Neural cell (in vitro differentiated cells): ENCODE measurements around the gene OR10J1.
"Not testable (repeated sequence)": the region's sequence is repeated elsewhere in the genome, so short reads cannot be mapped to it uniquely, and the experiment has no call there.

ENCODE experiments used
- CTCF ChIP-seq: fragments of 450-650 bp; IDR thresholded peaks from 2 replicates; pipeline ENCODE4 v1.5.1; 2014; ENCODE audit warnings: antibody characterized with exemption, mild to moderate bottlenecking, moderate library complexity; ENCODE audit not compliant: poor library complexity, severe bottlenecking
- POLR2AphosphoS5 ChIP-seq: IDR thresholded peaks from 2 replicates; pipeline ENCODE4 v1.6.1; 2012
- RAD21 ChIP-seq: fragments of 450-650 bp; conservative IDR thresholded peaks from 2 replicates; pipeline ENCODE4 v1.6.1; 2014; ENCODE audit warnings: antibody characterized with exemption, mild to moderate bottlenecking, moderate library complexity
- SMC3 ChIP-seq: fragments of 450-650 bp; conservative IDR thresholded peaks from 2 replicates; pipeline ENCODE4 v1.6.1; 2014; ENCODE audit warnings: antibody characterized with exemption, mild to moderate bottlenecking, moderate library complexity; ENCODE audit not compliant: poor library complexity
- TF ChIP-seq, protein P1 (sequence below): IDR thresholded peaks from 2 replicates; pipeline ENCODE4 v1.6.1; 2012; ENCODE audit warnings: borderline replicate concordance

DNA sequence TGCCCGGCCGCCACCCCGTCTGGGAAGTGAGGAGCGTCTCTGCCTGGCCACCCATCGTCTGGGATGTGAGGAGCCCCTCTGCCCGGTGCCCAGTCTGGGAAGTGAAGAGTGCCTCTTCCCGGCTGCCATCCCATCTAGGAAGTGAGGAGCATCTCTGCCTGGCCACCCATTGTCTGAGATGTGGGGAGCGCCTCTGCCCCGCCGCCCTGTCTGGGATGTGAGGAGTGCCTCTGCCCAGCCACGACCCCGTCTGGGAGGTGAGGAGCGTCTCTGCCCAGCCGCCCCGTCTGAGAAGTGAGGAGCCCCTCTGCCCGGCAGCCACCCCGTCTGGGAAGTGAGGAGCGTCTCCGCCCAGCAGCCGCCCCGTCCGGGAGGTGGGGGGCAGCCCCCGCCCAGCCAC is 10.1 kb downstream of the OR10J1 start:
- not testable (repeated sequence) for TF ChIP-seq RAD21, CTCF, SMC3, POLR2AphosphoS5
- TF ChIP-seq, protein P1, sequence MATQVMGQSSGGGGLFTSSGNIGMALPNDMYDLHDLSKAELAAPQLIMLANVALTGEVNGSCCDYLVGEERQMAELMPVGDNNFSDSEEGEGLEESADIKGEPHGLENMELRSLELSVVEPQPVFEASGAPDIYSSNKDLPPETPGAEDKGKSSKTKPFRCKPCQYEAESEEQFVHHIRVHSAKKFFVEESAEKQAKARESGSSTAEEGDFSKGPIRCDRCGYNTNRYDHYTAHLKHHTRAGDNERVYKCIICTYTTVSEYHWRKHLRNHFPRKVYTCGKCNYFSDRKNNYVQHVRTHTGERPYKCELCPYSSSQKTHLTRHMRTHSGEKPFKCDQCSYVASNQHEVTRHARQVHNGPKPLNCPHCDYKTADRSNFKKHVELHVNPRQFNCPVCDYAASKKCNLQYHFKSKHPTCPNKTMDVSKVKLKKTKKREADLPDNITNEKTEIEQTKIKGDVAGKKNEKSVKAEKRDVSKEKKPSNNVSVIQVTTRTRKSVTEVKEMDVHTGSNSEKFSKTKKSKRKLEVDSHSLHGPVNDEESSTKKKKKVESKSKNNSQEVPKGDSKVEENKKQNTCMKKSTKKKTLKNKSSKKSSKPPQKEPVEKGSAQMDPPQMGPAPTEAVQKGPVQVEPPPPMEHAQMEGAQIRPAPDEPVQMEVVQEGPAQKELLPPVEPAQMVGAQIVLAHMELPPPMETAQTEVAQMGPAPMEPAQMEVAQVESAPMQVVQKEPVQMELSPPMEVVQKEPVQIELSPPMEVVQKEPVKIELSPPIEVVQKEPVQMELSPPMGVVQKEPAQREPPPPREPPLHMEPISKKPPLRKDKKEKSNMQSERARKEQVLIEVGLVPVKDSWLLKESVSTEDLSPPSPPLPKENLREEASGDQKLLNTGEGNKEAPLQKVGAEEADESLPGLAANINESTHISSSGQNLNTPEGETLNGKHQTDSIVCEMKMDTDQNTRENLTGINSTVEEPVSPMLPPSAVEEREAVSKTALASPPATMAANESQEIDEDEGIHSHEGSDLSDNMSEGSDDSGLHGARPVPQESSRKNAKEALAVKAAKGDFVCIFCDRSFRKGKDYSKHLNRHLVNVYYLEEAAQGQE, result not testable (repeated sequence)
